Ecto neural progenitor cell (in vitro differentiated cells): Measurements from ENCODE around the gene THSD7B.
"Not testable (repeated sequence)": the region's sequence is repeated elsewhere in the genome, so short reads cannot be mapped to it uniquely, and the experiment has no call there.

Experiments used
- DNase-seq: peaks from one replicate; pipeline ENCODE4 v3.0.0-alpha.2; 2018; ENCODE audit warnings: low spot score

Gene THSD7B

DNA sequence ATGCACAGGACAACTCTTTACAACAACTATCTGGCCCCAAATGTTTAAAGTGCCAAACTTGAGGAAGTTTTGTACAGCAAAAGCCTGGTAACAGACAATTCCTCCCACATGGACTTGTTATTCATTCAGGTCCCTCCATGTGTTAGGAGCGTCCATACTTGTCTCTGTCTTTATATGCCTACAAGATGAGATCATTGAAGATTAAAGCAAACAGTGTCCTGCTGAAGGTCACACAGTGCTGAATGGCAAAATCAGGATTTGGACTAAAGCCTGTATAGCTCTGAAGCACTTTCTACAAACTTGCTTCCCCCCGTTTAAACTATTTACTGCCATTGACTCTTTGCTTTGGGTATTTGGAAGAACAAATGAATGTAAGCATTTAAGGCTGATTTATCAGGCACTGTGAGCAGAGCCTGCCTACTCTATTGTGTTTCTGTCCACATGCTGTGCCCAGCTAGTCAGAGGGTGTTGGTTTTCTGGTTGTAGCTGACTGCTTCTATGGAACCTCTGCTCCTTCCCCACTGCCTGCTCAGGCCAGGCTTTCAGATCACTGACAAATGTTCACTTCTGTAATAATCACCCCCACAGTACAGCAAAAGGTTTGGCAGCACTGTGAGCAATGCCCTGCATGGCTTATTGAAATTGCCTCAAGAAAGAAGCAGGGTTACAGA lies 274.3 kb downstream of the THSD7B start:
- no peak for DNase-seq

GRCh38 chr2:137047369-137047768 lies 282.0 kb downstream of the THSD7B start:
- no peak for DNase-seq

- no peak for DNase-seq
These were observed 283.1 kb downstream of the THSD7B start for GRCh38 chr2:137048455-137048854.

DNA sequence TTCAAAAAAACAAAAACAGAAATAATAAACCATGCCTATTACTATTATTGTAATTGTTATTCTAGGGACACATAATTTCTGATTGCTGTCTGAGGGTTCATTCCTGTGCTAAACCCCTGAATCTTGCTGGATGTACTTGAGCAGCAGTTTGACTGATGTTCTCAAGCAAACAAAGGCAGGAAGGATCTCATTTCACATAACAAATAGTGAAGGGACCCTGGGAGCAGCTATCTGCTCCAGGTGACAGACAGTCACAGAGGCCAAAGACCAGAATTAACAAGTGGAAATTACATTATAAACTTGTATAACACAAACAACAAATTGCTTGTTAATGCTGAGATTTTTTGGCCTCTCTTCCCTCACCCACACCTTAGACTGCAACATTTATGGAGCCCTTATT lies 284.2 kb downstream of the THSD7B start:
- DNase-seq: no peak

GRCh38 chr2:137050949-137051348 lies 285.6 kb downstream of the THSD7B start:
- no peak for DNase-seq

GRCh38 chr2:137051778-137052398 lies 286.5 kb downstream of the THSD7B start:
- DNase-seq: no peak

DNA sequence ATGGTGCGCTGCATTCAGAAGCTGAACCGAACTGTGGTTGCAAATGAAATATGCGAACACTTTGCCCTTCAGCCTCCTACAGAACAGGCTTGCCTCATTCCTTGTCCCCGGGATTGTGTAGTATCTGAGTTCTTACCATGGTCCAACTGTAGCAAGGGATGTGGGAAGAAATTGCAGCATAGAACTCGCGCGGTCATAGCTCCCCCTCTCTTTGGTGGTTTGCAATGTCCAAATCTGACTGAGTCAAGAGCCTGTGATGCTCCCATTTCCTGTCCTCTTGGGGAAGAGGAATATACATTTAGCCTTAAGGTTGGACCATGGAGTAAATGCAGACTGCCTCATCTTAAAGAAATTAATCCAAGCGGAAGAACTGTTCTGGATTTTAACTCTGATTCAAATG lies 291.4 kb downstream of the THSD7B start:
- no peak for DNase-seq

GRCh38 chr2:137076111-137076765 lies 310.9 kb downstream of the THSD7B start:
- not testable (repeated sequence) for DNase-seq

- DNase-seq: no peak
These were observed 326.4 kb downstream of the THSD7B start for GRCh38 chr2:137091704-137092103.

- no peak for DNase-seq
These were observed 327.8 kb downstream of the THSD7B start for GRCh38 chr2:137093116-137093515.

- DNase-seq: no peak
These were observed 330.8 kb downstream of the THSD7B start for GRCh38 chr2:137096187-137096586.

DNA sequence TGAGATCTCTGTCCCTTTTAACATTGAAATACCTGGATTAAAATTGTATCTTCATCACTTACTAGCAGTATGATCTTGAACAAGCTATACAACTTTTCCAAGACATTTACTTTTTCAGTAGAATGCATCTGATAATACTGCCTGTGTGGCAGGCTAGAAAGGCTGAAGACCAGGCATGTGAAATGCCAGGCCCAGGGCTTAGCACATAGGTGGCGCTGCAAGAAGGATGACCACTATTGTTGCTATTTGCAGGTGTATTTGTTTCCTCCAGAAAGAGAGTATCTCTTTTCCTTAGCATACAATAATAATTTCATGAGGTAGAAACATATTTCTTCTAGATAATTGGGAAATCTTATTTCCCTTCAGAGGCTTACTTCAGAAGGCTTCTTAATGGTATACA lies 331.3 kb downstream of the THSD7B start:
- DNase-seq: no peak

GRCh38 chr2:137101814-137102213 lies 336.5 kb downstream of the THSD7B start:
- not testable (repeated sequence) for DNase-seq

GRCh38 chr2:137107904-137108303 lies 342.6 kb downstream of the THSD7B start:
- DNase-seq: no peak

- no peak for DNase-seq
These were observed 346.6 kb downstream of the THSD7B start for GRCh38 chr2:137111896-137112295.

GRCh38 chr2:137115081-137115794 lies 349.9 kb downstream of the THSD7B start:
- DNase-seq: no peak

GRCh38 chr2:137115795-137116089 lies 350.4 kb downstream of the THSD7B start:
- no peak for DNase-seq

- no peak for DNase-seq
These were observed 352.0 kb downstream of the THSD7B start for GRCh38 chr2:137117385-137117784.

DNA sequence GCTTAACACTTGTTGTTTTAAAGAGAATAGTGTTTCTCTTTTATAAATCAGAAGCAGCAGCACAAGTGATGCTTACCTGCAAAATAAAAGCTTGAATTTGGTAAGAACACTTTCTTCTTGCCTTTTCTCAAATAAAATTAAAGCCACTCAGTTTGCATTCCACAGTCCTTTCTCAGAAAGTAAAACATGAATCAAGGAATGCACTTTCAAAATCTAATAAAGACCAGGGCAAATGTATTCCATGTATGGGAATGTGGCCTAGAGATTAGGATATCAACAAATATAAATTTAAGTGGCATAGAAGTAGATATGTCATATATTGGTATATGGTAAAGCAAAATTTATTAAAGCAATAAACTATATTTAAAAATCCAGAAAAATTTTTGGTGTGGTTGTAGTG lies 352.8 kb downstream of the THSD7B start:
- no peak for DNase-seq

- DNase-seq: no peak
These were observed 357.9 kb downstream of the THSD7B start for GRCh38 chr2:137123226-137123625.

DNA sequence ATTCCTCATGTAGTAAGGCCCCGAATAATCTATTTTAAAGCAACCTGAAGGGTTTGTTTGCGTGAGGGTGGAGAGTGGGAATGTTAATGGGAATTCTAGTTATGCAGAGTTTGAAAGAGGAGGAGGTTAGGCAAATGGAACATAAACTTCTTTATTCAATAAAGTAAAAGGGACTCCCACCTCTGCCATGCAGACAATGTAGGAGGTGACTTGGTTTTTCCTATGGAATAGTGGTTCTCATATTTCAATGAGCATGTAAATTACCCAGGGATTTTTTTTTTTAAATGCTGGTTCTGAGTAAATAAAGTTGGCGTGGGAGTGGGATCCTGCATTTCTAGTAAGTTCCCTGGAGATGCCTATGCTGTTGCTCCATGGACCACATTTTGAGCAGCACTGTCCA lies 367.9 kb downstream of the THSD7B start:
- DNase-seq: no peak

- DNase-seq: no peak
These were observed 372.9 kb downstream of the THSD7B start for GRCh38 chr2:137138263-137138662.

- no peak for DNase-seq
These were observed 386.4 kb downstream of the THSD7B start for GRCh38 chr2:137151731-137152130.
